HFFc6 (cell line): ENCODE measurements around the gene ATXN10. TPM values are rescaled to one million over a fixed set of nuclear protein-coding genes. Genes with fewer than 3 reads are reported as not detected.

Experiments used
- DNase-seq: peaks from one replicate; pipeline ENCODE4 v3.0.0-alpha.2; 2018
- H3K27ac Mint-ChIP-seq: 2 replicates; pipeline ENCODE4 v1.8.0; 2020; ENCODE audit warnings: mild to moderate bottlenecking, mixed read lengths
- H3K27me3 Mint-ChIP-seq: 2 replicates; pipeline ENCODE4 v1.8.0; 2021; ENCODE audit warnings: mild to moderate bottlenecking, moderate library complexity, mixed read lengths; ENCODE audit not compliant: insufficient read depth
- H3K36me3 Mint-ChIP-seq: 2 replicates; pipeline ENCODE4 v1.8.0; 2021; ENCODE audit warnings: low read depth, mixed read lengths
- H3K4me1 Mint-ChIP-seq: 2 replicates; pipeline ENCODE4 v1.8.0; 2020; ENCODE audit warnings: low read depth, mixed read lengths
- H3K4me3 Mint-ChIP-seq: 2 replicates; pipeline ENCODE4 v1.8.0; 2020; ENCODE audit warnings: mild to moderate bottlenecking, moderate library complexity, mixed read lengths
- H3K9me3 Mint-ChIP-seq: 2 replicates; pipeline ENCODE4 v1.8.0; 2020; ENCODE audit warnings: mild to moderate bottlenecking, mixed read lengths
- CTCF ChIP-seq: fragments of 200-600 bp; sonication (generic); IDR thresholded peaks from 2 replicates; pipeline ENCODE4 v1.5.0; 2021; ENCODE audit warnings: antibody characterized with exemption, mild to moderate bottlenecking
- total RNA-seq, 6 experiments: library from RNA; stranded (reverse); fragmentation: NEBNext Ultra II Directional; extraction: Animal tissue kit (Norgen Biotek cat#: 25700); gene quantifications; 2 replicates in 1 of 6; 3 replicates in 5 of 6; pipeline ENCODE4 v1.2.3, GENCODE V29; 2021

ATXN10 gene
- total RNA-seq, 6 experiments from 2014 or later: 287 to 426 (median 370) TPM

- no peaks in the 10 kb centered on the region for H3K36me3 Mint-ChIP-seq
- peaks cover 53% of the 10 kb centered on the region for H3K27me3 Mint-ChIP-seq
- DNase-seq: no peak
- no peaks in the 10 kb centered on the region for H3K9me3 Mint-ChIP-seq
- no peak for TF ChIP-seq CTCF
- no peak overlapping the region for H3K27ac Mint-ChIP-seq
- peaks cover 24% of the 10 kb centered on the region for H3K4me1 Mint-ChIP-seq
- H3K4me3 Mint-ChIP-seq: no peak overlapping the region
These were observed 194.6 kb downstream of the ATXN10 start for GRCh38 chr22:45866126-45866645.

- DNase-seq: no peak
- no peak for TF ChIP-seq CTCF
- Mint-ChIP-seq H3K27me3 (peaks cover 48% of the 10 kb centered on the region), H3K4me3 (no peak overlapping the region; the same call in 1 of the 2 replicates), H3K27ac (no peak overlapping the region), H3K9me3 (no peaks in the 10 kb centered on the region), H3K36me3 (no peaks in the 10 kb centered on the region), H3K4me1 (peaks cover 24% of the 10 kb centered on the region)
These were observed 195.0 kb downstream of the ATXN10 start for GRCh38 chr22:45866646-45867117.

GRCh38 chr22:45867118-45867905 lies 195.7 kb downstream of the ATXN10 start:
- Mint-ChIP-seq H3K27ac (no peak overlapping the region), H3K4me1 (peaks cover 24% of the 10 kb centered on the region), H3K36me3 (no peaks in the 10 kb centered on the region), H3K4me3 (no peak overlapping the region; the same call in 1 of the 2 replicates), H3K27me3 (peaks cover 43% of the 10 kb centered on the region), H3K9me3 (peaks cover 3% of the 10 kb centered on the region)
- no peak for DNase-seq
- peak; percentile 64 for TF ChIP-seq CTCF

- peaks cover 10% of the 10 kb centered on the region for H3K9me3 Mint-ChIP-seq
- no peak for DNase-seq
- peak overlapping the region; percentile 25; the same call in 1 of the 2 replicates for H3K4me3 Mint-ChIP-seq
- H3K4me1 Mint-ChIP-seq: peaks cover 24% of the 10 kb centered on the region
- H3K27ac Mint-ChIP-seq: no peak overlapping the region
- peaks cover 5% of the 10 kb centered on the region for H3K36me3 Mint-ChIP-seq
- no peak for TF ChIP-seq CTCF
- peaks cover 45% of the 10 kb centered on the region for H3K27me3 Mint-ChIP-seq
These were observed 196.4 kb downstream of the ATXN10 start for GRCh38 chr22:45867906-45868555.

GRCh38 chr22:45868571-45869339 lies 197.1 kb downstream of the ATXN10 start:
- Mint-ChIP-seq H3K4me3 (peak overlapping the region; percentile 25; the same call in 1 of the 2 replicates), H3K9me3 (peaks cover 15% of the 10 kb centered on the region), H3K27me3 (peaks cover 48% of the 10 kb centered on the region)

More at GRCh38 chr22:45868571-45869339, 197.1 kb downstream of the ATXN10 start:
- TF ChIP-seq CTCF: no peak
- Mint-ChIP-seq H3K27ac (no peak overlapping the region), H3K4me1 (peaks cover 19% of the 10 kb centered on the region), H3K36me3 (peaks cover 9% of the 10 kb centered on the region)
- DNase-seq: no peak
